Parathyroid adenoma (tissue), 2 donors: Measurements from ENCODE around the gene BAZ2B.

Source experiments
- H2AFZ ChIP-seq: fragments of 300-600 bp; sonication (generic); one replicate; pipeline ENCODE4 v1.7.0; 2017; ENCODE audit warnings: antibody characterized with exemption, mild to moderate bottlenecking
- H3K27ac ChIP-seq: fragments of 300-600 bp; sonication (generic); one replicate; pipeline ENCODE4 v1.7.0; 2017
- H3K27me3 ChIP-seq: fragments of 300-600 bp; sonication (generic); one replicate; pipeline ENCODE4 v1.7.0; 2017; ENCODE audit warnings: low read length; ENCODE audit not compliant: control insufficient read depth, insufficient read depth
- H3K36me3 ChIP-seq: fragments of 300-600 bp; sonication (generic); one replicate; pipeline ENCODE4 v1.7.0; 2017; ENCODE audit warnings: low read length; ENCODE audit not compliant: control insufficient read depth, insufficient read depth
- H3K4me1 ChIP-seq: fragments of 300-600 bp; sonication (generic); one replicate; pipeline ENCODE4 v1.7.0; 2017; ENCODE audit warnings: control low read depth
- H3K4me2 ChIP-seq: fragments of 300-600 bp; sonication (generic); one replicate; pipeline ENCODE4 v1.7.0; 2017; ENCODE audit warnings: low read length
- H3K4me3 ChIP-seq: fragments of 300-600 bp; sonication (generic); one replicate; pipeline ENCODE4 v1.7.0; 2017; ENCODE audit warnings: low read depth, low read length
- H3K79me2 ChIP-seq: fragments of 300-600 bp; sonication (generic); one replicate; pipeline ENCODE4 v1.7.0; 2017; ENCODE audit warnings: control low read depth
- H3K9ac ChIP-seq: fragments of 300-600 bp; sonication (generic); one replicate; pipeline ENCODE4 v1.7.0; 2017; ENCODE audit warnings: mild to moderate bottlenecking
- H3K9me3 ChIP-seq: fragments of 300-600 bp; sonication (generic); one replicate; pipeline ENCODE4 v1.7.0; 2017; ENCODE audit warnings: low read length; ENCODE audit not compliant: control insufficient read depth
- TF ChIP-seq, protein P1 (sequence below): fragments of 300-600 bp; sonication (generic); IDR thresholded peaks from one replicate; pipeline ENCODE4 v1.7.0; 2017; ENCODE audit warnings: antibody characterized with exemption, mild to moderate bottlenecking
- donor health status: primary hyperparathyroidism.

BAZ2B gene

DNA sequence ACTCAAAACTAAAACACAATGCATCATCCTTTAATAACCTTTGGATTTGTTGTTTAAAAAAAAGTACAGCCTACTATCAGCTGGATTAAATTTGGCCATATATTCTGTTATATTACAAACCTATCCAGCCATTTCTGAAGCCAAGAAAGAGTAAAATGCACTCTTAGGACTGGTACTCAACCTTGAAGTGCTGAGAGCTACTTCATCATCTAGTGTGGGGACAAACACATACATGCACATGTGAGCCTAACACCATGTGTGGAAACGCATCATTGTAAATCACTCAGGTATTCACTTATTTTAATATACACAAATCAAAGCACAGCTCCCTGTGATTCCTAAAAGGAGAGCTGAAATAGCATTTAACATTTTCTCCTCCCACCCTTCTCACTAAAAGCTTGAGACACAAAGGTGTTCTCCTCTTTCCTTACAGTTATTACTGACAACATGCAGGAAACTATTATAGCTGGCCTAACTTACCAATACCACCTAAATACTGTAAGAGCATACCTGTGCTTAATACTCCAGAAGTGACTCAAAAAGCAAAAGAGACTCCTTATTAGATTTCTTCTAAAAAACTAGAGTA lies 7.5 kb downstream of the BAZ2B start:
- TF ChIP-seq, protein P1, sequence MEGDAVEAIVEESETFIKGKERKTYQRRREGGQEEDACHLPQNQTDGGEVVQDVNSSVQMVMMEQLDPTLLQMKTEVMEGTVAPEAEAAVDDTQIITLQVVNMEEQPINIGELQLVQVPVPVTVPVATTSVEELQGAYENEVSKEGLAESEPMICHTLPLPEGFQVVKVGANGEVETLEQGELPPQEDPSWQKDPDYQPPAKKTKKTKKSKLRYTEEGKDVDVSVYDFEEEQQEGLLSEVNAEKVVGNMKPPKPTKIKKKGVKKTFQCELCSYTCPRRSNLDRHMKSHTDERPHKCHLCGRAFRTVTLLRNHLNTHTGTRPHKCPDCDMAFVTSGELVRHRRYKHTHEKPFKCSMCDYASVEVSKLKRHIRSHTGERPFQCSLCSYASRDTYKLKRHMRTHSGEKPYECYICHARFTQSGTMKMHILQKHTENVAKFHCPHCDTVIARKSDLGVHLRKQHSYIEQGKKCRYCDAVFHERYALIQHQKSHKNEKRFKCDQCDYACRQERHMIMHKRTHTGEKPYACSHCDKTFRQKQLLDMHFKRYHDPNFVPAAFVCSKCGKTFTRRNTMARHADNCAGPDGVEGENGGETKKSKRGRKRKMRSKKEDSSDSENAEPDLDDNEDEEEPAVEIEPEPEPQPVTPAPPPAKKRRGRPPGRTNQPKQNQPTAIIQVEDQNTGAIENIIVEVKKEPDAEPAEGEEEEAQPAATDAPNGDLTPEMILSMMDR: no peak
- Histone ChIP-seq H2AFZ (no peak overlapping the region), H3K27ac (no peak overlapping the region), H3K27me3 (no peaks in the 10 kb centered on the region), H3K9ac (no peak overlapping the region), H3K36me3 (no peaks in the 10 kb centered on the region), H3K4me1 (peaks cover 28% of the 10 kb centered on the region), H3K4me3 (no peak overlapping the region), H3K4me2 (no peak overlapping the region), H3K9me3 (no peaks in the 10 kb centered on the region), H3K79me2 (peaks cover 13% of the 10 kb centered on the region)

DNA sequence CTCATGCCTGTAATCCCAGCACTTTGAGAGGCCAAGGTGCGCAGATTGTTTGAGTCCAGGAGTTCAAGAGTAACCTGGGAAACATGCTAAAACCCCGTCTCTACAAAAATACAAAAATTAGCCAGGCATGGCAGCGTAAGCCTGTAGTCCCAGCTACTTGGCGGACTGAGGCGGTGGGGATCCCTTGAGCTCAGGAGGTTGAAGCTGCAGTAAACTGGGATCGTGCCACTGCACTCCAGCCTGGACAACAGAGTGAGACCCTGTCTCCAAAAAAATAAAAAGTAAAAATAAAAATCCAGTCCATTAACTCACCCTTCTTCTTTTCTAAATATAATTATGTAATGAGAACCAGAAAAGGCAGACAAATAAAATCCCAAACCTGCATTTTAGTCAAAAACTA lies 8.2 kb downstream of the BAZ2B start:
- peaks cover 28% of the 10 kb centered on the region for H3K4me1 ChIP-seq
- no peaks in the 10 kb centered on the region for H3K9me3 ChIP-seq
- H2AFZ ChIP-seq: no peak overlapping the region
- no peak overlapping the region for H3K27ac ChIP-seq
- no peaks in the 10 kb centered on the region for H3K27me3 ChIP-seq
- no peak overlapping the region for H3K4me2 ChIP-seq
- no peak overlapping the region for H3K9ac ChIP-seq
- no peak overlapping the region for H3K4me3 ChIP-seq
- no peaks in the 10 kb centered on the region for H3K36me3 ChIP-seq
- TF ChIP-seq, protein P1: no peak
- peaks cover 11% of the 10 kb centered on the region for H3K79me2 ChIP-seq

DNA sequence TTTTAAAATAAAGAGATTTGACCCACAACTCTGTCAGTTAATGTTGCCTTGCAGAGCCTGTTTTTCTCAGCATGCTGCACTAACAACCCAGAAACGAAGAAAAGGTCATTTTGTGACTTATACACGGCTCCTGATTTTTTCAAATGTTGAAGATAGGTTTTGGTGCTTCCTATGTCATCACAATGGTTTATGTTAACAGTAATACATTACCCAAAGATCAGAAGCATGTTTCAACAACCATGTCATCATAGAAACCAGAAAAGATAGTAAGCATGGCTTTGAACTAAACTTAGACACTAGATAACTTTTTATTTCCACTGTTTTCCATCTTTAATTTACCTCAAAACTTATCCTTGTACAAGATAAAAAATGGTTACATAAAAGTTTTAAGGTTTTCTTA lies 10.1 kb downstream of the BAZ2B start:
- Histone ChIP-seq H3K27ac (peak overlapping the region; percentile 37), H3K9me3 (no peaks in the 10 kb centered on the region), H3K4me3 (no peak overlapping the region), H3K79me2 (peaks cover 12% of the 10 kb centered on the region), H3K27me3 (no peaks in the 10 kb centered on the region), H3K9ac (no peak overlapping the region), H3K36me3 (no peaks in the 10 kb centered on the region), H3K4me1 (peaks cover 28% of the 10 kb centered on the region), H3K4me2 (no peak overlapping the region), H2AFZ (no peak overlapping the region)
- TF ChIP-seq, protein P1: no peak

DNA sequence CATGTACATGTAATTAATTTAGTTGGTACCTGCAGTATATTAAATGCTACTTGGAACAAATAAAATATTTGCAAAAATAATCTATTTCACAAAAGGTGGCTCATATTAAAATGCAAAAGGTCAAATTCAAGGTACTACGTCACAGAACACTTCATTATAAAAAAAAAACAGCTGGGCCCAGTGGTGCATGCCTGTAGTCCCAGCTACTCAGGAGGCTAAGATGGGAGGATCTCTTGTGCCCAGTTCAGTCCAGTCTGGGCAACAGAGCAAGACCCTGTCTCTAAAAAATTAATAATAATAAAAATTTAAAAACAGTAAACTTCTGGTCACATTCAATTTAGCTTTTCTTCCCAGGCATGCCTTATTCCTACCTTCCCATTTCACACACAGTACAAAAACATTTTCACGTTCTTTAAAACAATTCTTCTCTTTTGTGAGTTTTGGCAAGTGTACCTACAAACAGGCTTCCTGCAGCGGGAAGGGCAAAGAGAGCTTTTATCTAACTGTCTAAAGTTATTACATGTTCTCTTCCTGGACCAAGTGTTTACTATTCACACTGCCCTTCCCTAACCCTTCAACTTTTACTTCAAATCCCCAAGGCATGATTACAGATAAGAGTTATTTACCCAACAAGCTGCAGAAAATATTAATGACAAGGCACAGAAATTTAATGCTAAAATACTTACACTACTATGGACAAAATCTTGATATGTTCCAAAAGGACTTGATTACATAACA lies 10.7 kb downstream of the BAZ2B start:
- peak overlapping the region; percentile 37 for H3K27ac ChIP-seq
- no peaks in the 10 kb centered on the region for H3K36me3 ChIP-seq
- no peak overlapping the region for H3K9ac ChIP-seq
- peaks cover 16% of the 10 kb centered on the region for H3K79me2 ChIP-seq
- peaks cover 24% of the 10 kb centered on the region for H3K4me1 ChIP-seq
- H3K4me3 ChIP-seq: no peak overlapping the region
- TF ChIP-seq, protein P1: no peak
- no peaks in the 10 kb centered on the region for H3K27me3 ChIP-seq
- no peaks in the 10 kb centered on the region for H3K9me3 ChIP-seq
- no peak overlapping the region for H3K4me2 ChIP-seq
- H2AFZ ChIP-seq: no peak overlapping the region

DNA sequence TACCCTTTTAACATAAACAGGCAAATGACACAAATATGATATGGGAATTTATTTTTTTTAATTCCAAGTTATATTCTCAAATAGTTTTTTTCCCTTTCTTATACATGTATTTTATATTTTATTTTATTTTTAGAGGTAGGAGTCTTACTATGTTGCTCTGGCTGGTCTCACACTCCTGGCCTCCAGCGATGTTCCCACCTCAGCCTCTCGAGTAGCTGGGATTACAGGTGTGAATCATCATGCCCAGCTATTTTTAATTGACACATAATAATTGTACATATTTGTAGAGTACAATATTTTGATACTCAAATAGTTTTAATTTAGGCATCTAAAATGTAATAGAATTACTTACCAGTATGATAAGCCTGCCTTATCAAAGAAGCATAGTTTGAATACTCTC lies 12.2 kb downstream of the BAZ2B start:
- Histone ChIP-seq H3K4me1 (peaks cover 16% of the 10 kb centered on the region), H3K36me3 (no peaks in the 10 kb centered on the region), H3K79me2 (peaks cover 20% of the 10 kb centered on the region), H3K27ac (no peak overlapping the region), H2AFZ (no peak overlapping the region), H3K9ac (no peak overlapping the region), H3K27me3 (no peaks in the 10 kb centered on the region), H3K4me3 (no peak overlapping the region), H3K4me2 (no peak overlapping the region), H3K9me3 (no peaks in the 10 kb centered on the region)
- TF ChIP-seq, protein P1: no peak
